HepG2 (cell line): ENCODE measurements around the gene MTIF2. TPM values are rescaled to one million over a fixed set of nuclear protein-coding genes. Genes with fewer than 3 reads are reported as not detected.

ENCODE experiments used
- ATAC-seq: fragments of 200-7000 bp; cut with Tn5 transposase; 3 replicates; pipeline ENCODE4 v1.9.1; 2020; ENCODE audit warnings: mild to moderate bottlenecking, moderate library complexity
- BruUV-seq: library from RNA; stranded (reverse); fragments of 400-500 nt; replicated peaks from 2 replicates; lab custom pipeline; 2021; lab: Mats Ljungman, UMichigan
- CTCF ChIA-PET: fragments of 300-600 bp; formaldehyde crosslinking; extraction: SDS; loops from one replicate; lab custom pipeline; 2021; ENCODE audit warnings: low total read pairs, inconsistent platforms, low intra/inter-chr PET ratio; lab: Yijun Ruan, JAX
- POLR2A ChIA-PET: fragments of 350-600 bp; sonication (Branson Sonifier 250); formaldehyde crosslinking; loops from one replicate; lab custom pipeline; 2020; ENCODE audit warnings: antibody characterized with exemption, inconsistent platforms; lab: Yijun Ruan, JAX
- DNase-seq: peaks from one replicate; pipeline ENCODE4 v3.0.0-alpha.2; 2015; ENCODE audit warnings: low spot score
- FAIRE-seq: peaks from 3 replicates; lab custom pipeline; 2011; peaks lifted over from hg19 to GRCh38; lab: Jason Lieb, UNC
- H2AFZ ChIP-seq: one replicate; pipeline ENCODE4 v1.6.1; 2011; ENCODE audit warnings: low read length, inconsistent platforms
- H3K27ac ChIP-seq: fragments of 300-600 bp; 3 replicates; pipeline ENCODE4 v1.8.0; 2011; ENCODE audit warnings: mixed run types, mild to moderate bottlenecking, mixed read lengths, low read length, inconsistent platforms; ENCODE audit not compliant: insufficient read depth; ENCODE audit errors: extremely low read length
- H3K27me3 ChIP-seq, 2 experiments: fragments of 200-600 bp in 1 of 2; 2 replicates in 1 of 2; 3 replicates in 1 of 2; pipeline versions ENCODE4 v1.6.0 to v1.8.0; 2011; ENCODE audit warnings: low read length in 2 of 2, mild to moderate bottlenecking in 2 of 2, moderate library complexity in 2 of 2, inconsistent platforms in 1 of 2; ENCODE audit not compliant: insufficient read depth in 2 of 2, control insufficient read depth in 1 of 2
- H3K36me3 ChIP-seq, 2 experiments: fragments of 200-600 bp in 1 of 2; replicated peaks in 1 of 2; 2 replicates in 1 of 2; 3 replicates in 1 of 2; pipeline versions ENCODE4 v1.5.1 to v1.8.0; 2011; ENCODE audit warnings: low read length in 2 of 2, inconsistent platforms in 1 of 2; ENCODE audit not compliant: insufficient read depth in 2 of 2, control insufficient read depth in 1 of 2
- H3K4me1 ChIP-seq: 2 replicates; pipeline ENCODE4 v1.5.1; 2012; ENCODE audit warnings: low read length, inconsistent platforms; ENCODE audit not compliant: insufficient read depth
- H3K4me2 ChIP-seq: 2 replicates; pipeline ENCODE4 v1.6.0; 2011; ENCODE audit warnings: low read depth, low read length, inconsistent platforms
- H3K4me3 ChIP-seq, 3 experiments: fragments of 200-600 bp in 1 of 3; sonication (generic), shearing (Covaris generic) in 1 of 3; replicated peaks in 1 of 3; 2 replicates each; pipeline ENCODE4 v1.5.1; 2011 to 2016; ENCODE audit warnings: low read length in 3 of 3, inconsistent platforms in 2 of 3, low read depth in 2 of 3, mild to moderate bottlenecking in 2 of 3, control low read depth in 1 of 3, mixed read lengths in 1 of 3; ENCODE audit not compliant: insufficient read depth in 1 of 3
- H3K79me2 ChIP-seq: one replicate; pipeline ENCODE4 v1.6.1; 2011; ENCODE audit warnings: low read length, inconsistent platforms; ENCODE audit not compliant: insufficient read depth
- H3K9ac ChIP-seq: 2 replicates; pipeline ENCODE4 v1.6.0; 2011; ENCODE audit warnings: mild to moderate bottlenecking, low read depth, low read length, inconsistent platforms; ENCODE audit not compliant: insufficient read depth
- H3K9me3 ChIP-seq: 2 replicates; pipeline ENCODE4 v1.5.1; 2012; ENCODE audit warnings: mild to moderate bottlenecking, low read length
- H4K20me1 ChIP-seq: 2 replicates; pipeline ENCODE4 v1.6.0; 2011; ENCODE audit warnings: inconsistent platforms, mild to moderate bottlenecking, low read length, moderate library complexity; ENCODE audit not compliant: insufficient read depth
- ARNTL ChIP-seq: sonication (generic); formaldehyde crosslinking; IDR thresholded peaks from 2 replicates; pipeline ENCODE4 v1.4.0; 2020; ENCODE audit warnings: mild to moderate bottlenecking, missing genetic modification reagents
- BRD4 ChIP-seq: sonication (generic); formaldehyde crosslinking; IDR thresholded peaks from 2 replicates; pipeline ENCODE4 v1.4.0; 2020; ENCODE audit warnings: missing genetic modification reagents
- GMEB1 ChIP-seq: sonication (generic); formaldehyde crosslinking; IDR thresholded peaks from 2 replicates; pipeline ENCODE4 v1.5.1; 2020; ENCODE audit warnings: missing genetic modification reagents, mild to moderate bottlenecking, borderline replicate concordance
- HNRNPH1 ChIP-seq: fragments of 200-400 bp; formaldehyde crosslinking; optimal IDR thresholded peaks from 2 replicates; pipeline ENCODE3; 2017; ENCODE audit warnings: mild to moderate bottlenecking, low read depth, low read length
- PREB ChIP-seq: sonication (generic); formaldehyde crosslinking; IDR thresholded peaks from 2 replicates; pipeline ENCODE4 v1.4.0; 2020; ENCODE audit warnings: missing genetic modification reagents
- SPEN ChIP-seq: sonication (generic); formaldehyde crosslinking; IDR thresholded peaks from 2 replicates; pipeline ENCODE4 v1.5.1; 2020; ENCODE audit warnings: low read depth, mild to moderate bottlenecking, missing genetic modification reagents
- ZNF577 ChIP-seq: sonication (generic); formaldehyde crosslinking; IDR thresholded peaks from 2 replicates; pipeline ENCODE4 v1.4.0; 2020; ENCODE audit warnings: mild to moderate bottlenecking, low read depth, missing genetic modification reagents, borderline replicate concordance
- ZNF780A ChIP-seq: sonication (generic); formaldehyde crosslinking; IDR thresholded peaks from 2 replicates; pipeline ENCODE4 v1.8.0; 2022; ENCODE audit warnings: mild to moderate bottlenecking, missing genetic modification reagents, moderate library complexity
- ZNF883 ChIP-seq: sonication (generic); formaldehyde crosslinking; IDR thresholded peaks from 2 replicates; pipeline ENCODE4 v1.5.1; 2020; ENCODE audit warnings: mild to moderate bottlenecking, missing genetic modification reagents; ENCODE audit errors: not compliant biosample characterization
- WGBS: methylation state at CpG from one replicate; pipeline ENCODE4 v1.1.6; 2017; ENCODE audit warnings: low lambda C conversion rate; 5-methylcytosine and 5-hydroxymethylcytosine counted together
- in situ Hi-C: cut with HindIII; loops from 2 replicates; pipeline ENCODE4 v1.10.0; 2017; ENCODE audit warnings: low pct_unique_long_range_greater_than_20kb; ENCODE audit not compliant: extremely low pct_ligation_motif_present
- intact Hi-C: fragments of 100-400 bp; cut with micrococcal nuclease; formaldehyde crosslinking; loops from one replicate; pipeline ENCODE4 v1.10.0; 2022; ENCODE audit not compliant: unreplicated experiment
- polyA plus RNA-seq, 8 experiments: library from polyadenylated mRNA; depleted of rRNA in 3 of 8; stranded (reverse) in 7 of 8; unstranded in 1 of 8; fragments of >200 nt; fragmentation: Illumina TruSeq in 4 of 8; extraction: Trizol in 4 of 8; gene quantifications; 2 replicates each; pipeline versions ENCODE4 v1.2.1 to v1.2.3, GENCODE V29; 2011 to 2016; ENCODE audit warnings: low read depth in 4 of 8, missing spikeins in 1 of 8, mixed read lengths in 1 of 8; ENCODE audit not compliant: insufficient read depth in 1 of 8
- total RNA-seq, 5 experiments: library from RNA; depleted of rRNA; stranded (reverse); fragments of >200 nt; fragmentation: Illumina TruSeq; extraction: Trizol; gene quantifications; 2 replicates each; pipeline ENCODE4 v1.2.3, GENCODE V29; 2016; ENCODE audit warnings: low read depth in 1 of 5
- TF ChIP-seq, protein P1 (sequence below): sonication (generic); formaldehyde crosslinking; IDR thresholded peaks from 2 replicates; pipeline ENCODE4 v1.5.0; 2020; ENCODE audit warnings: missing genetic modification reagents
- TF ChIP-seq, protein P2 (sequence below): sonication (generic); formaldehyde crosslinking; IDR thresholded peaks from 2 replicates; pipeline ENCODE4 v1.5.1; 2020; ENCODE audit warnings: mild to moderate bottlenecking, missing genetic modification reagents, moderate library complexity

Gene MTIF2
- total and polyA plus RNA-seq, 2 of the 13 experiments (the other 11 are each of a cell fraction or from before 2014, with no cell fraction given) = 32.1 to 92.1 TPM

DNA sequence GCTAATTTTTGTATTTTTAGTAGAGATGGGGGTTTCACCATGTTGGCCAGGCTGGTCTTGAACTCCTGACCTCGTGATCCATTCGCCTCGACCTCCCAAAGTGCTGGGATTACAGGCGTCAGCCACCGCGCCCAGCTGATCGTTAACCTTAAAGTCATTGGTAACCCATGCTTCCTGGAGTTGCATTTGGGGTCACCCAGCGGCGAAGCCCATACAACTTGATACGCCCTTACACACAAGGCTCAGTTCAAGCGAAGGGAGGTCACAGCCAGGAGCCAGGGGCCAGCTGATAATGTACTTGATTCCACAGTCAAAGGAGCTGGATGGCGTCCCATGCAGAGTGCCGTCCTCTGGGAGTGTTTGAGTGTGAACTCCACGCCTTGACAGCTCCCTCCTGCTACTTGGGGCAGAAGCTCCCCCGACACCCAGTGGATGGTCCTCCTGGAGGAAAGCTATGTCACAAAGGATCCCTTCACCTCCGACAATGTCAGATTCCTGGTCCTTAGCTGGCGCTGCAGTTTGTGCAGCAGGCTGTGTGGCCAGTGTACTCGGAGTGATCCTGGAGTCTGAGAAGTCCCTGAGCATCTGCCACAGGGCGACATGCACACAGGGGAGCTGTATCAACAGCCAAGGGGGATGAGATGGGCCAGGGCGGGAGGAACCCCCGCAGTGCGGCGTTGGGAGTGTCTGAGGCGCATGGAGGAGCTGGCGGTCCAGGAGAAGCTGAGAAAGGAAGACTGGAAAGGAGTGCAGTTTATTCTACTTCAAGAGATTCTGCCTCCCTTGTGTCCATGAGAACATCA is 44.9 kb downstream of the MTIF2 start:
- Histone ChIP-seq H3K9me3 (no peaks in the 10 kb centered on the region), H3K27me3 (no peaks in the 10 kb centered on the region), H3K36me3 (peaks cover 2 to 3% of the 10 kb centered on the region in 2 experiments; a peak in 2 of 5 replicates), H3K4me1 (peaks cover 15% of the 10 kb centered on the region), H3K9ac (no peak overlapping the region), H4K20me1 (no peaks in the 10 kb centered on the region), H3K4me2 (no peak overlapping the region), H3K27ac (no peak overlapping the region), H3K79me2 (peaks cover 6% of the 10 kb centered on the region), H2AFZ (no peak overlapping the region), H3K4me3 (no peak overlapping the region)
- FAIRE-seq = no peak
- BruUV-seq = no TSS peak
- POLR2A ChIA-PET = interaction anchor here (1.1 kb wide), 1 partner anchor 8 kb away, joined by 8 read pairs; the partner anchor contains the start of genes CLHC1 and RPS27A
- WGBS = 99% methylated on average over 25 of the region's 25 CpGs
- no peak for TF ChIP-seq GMEB1
- TF ChIP-seq ZNF883 (CRISPR knock-in tag) = peak; percentile 56
- TF ChIP-seq, protein P1, sequence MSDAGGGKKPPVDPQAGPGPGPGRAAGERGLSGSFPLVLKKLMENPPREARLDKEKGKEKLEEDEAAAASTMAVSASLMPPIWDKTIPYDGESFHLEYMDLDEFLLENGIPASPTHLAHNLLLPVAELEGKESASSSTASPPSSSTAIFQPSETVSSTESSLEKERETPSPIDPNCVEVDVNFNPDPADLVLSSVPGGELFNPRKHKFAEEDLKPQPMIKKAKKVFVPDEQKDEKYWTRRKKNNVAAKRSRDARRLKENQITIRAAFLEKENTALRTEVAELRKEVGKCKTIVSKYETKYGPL (CRISPR knock-in tag) = no peak
- no peak for TF ChIP-seq HNRNPH1
- no peak for TF ChIP-seq SPEN (CRISPR knock-in tag)
- no peak for TF ChIP-seq ARNTL (CRISPR knock-in tag)
- TF ChIP-seq, protein P2, sequence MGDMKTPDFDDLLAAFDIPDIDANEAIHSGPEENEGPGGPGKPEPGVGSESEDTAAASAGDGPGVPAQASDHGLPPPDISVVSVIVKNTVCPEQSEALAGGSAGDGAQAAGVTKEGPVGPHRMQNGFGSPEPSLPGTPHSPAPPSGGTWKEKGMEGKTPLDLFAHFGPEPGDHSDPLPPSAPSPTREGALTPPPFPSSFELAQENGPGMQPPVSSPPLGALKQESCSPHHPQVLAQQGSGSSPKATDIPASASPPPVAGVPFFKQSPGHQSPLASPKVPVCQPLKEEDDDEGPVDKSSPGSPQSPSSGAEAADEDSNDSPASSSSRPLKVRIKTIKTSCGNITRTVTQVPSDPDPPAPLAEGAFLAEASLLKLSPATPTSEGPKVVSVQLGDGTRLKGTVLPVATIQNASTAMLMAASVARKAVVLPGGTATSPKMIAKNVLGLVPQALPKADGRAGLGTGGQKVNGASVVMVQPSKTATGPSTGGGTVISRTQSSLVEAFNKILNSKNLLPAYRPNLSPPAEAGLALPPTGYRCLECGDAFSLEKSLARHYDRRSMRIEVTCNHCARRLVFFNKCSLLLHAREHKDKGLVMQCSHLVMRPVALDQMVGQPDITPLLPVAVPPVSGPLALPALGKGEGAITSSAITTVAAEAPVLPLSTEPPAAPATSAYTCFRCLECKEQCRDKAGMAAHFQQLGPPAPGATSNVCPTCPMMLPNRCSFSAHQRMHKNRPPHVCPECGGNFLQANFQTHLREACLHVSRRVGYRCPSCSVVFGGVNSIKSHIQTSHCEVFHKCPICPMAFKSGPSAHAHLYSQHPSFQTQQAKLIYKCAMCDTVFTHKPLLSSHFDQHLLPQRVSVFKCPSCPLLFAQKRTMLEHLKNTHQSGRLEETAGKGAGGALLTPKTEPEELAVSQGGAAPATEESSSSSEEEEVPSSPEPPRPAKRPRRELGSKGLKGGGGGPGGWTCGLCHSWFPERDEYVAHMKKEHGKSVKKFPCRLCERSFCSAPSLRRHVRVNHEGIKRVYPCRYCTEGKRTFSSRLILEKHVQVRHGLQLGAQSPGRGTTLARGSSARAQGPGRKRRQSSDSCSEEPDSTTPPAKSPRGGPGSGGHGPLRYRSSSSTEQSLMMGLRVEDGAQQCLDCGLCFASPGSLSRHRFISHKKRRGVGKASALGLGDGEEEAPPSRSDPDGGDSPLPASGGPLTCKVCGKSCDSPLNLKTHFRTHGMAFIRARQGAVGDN (CRISPR knock-in tag) = 0 out of 2 replicates have a peak, but pooled peaks have one; percentile 8
- TF ChIP-seq PREB (CRISPR knock-in tag) = no peak
- TF ChIP-seq BRD4 (CRISPR knock-in tag) = no peak
- TF ChIP-seq ZNF780A (CRISPR knock-in tag) = no peak
- no peak for TF ChIP-seq ZNF577 (CRISPR knock-in tag)
- CTCF ChIA-PET = no interaction called here
- intact Hi-C loops (no loop called here), in situ Hi-C loops (no loop called here)
- ATAC-seq = peak; percentile 34; the same call in 2 of the 3 replicates
- no peak for DNase-seq
